ENCODE data around the gene VPS37B. TPM values are rescaled to one million over a fixed set of nuclear protein-coding genes. Genes with fewer than 3 reads are reported as not detected.

VPS37B gene
- total RNA-seq, 4 donors from 2014 or later = 46.6 to 126 (median 104) TPM

GRCh38 chr12:122864894-122865253 is 31.1 kb downstream of the VPS37B start:
- no peaks in the 10 kb centered on the region for H3K9me3 ChIP-seq
- H3K4me3 ChIP-seq = no peak overlapping the region
- in situ Hi-C loops (cut with MboI; ENCODE audit: low pct_ligation_motif_present in 1 of 4, low pct_unique_long_range_greater_than_20kb in 1 of 4, low sequenced_read_pairs in 3 of 4) = loop anchor here in 3 of 4 donors (5.0 to 25.0 kb wide), 2 partner anchors 87 to 372 kb away; partner anchors contain the start of genes MPHOSPH9 (in 2 of the 3) and MTRFR (in 2 of the 3)
- no peaks in the 10 kb centered on the region for H3K36me3 ChIP-seq
- no peak for DNase-seq
- H3K4me1 ChIP-seq = peaks cover 21 to 59% (median 48%) of the 10 kb centered on the region in 4 donors
- no peaks in the 10 kb centered on the region for H3K27me3 ChIP-seq
- intact Hi-C loops (cut with DNase I; ENCODE audit: low total_unique reads) = loop anchor here (5.0 kb wide), 1 partner anchor 87 kb away; no protein-coding TSS in a partner anchor
- H3K27ac ChIP-seq = no peak overlapping the region
- TF ChIP-seq CTCF (IDR thresholded peaks at IDR 0.05) (no peak), POLR2AphosphoS5 (IDR thresholded peaks at IDR 0.05) (no peak), EP300 (IDR thresholded peaks at IDR 0.05; ENCODE audit: low read depth) (no peak), POLR2A (IDR thresholded peaks at IDR 0.05) (no peak)
- WGBS, 2 donors (ENCODE audit: low coverage in 1 of 2) = 75% methylated on average over 5 of the region's 5 CpGs; no CpG with 5 or more reads in 1 of the 2 donors

GRCh38 chr12:122862872-122863701 is 32.8 kb downstream of the VPS37B start:
- intact Hi-C loops (cut with DNase I; ENCODE audit: low total_unique reads) (loop anchor here (5.0 kb wide), 1 partner anchor 89 kb away; no protein-coding TSS in a partner anchor), in situ Hi-C loops (cut with MboI; ENCODE audit: low pct_ligation_motif_present in 1 of 4, low pct_unique_long_range_greater_than_20kb in 1 of 4, low sequenced_read_pairs in 3 of 4) (loop anchor here in 3 of 4 donors (5.0 to 25.0 kb wide), 2 partner anchors 89 to 374 kb away; partner anchors contain the start of genes MPHOSPH9 (in 2 of the 3) and MTRFR (in 2 of the 3))
- Histone ChIP-seq H3K4me1 (peaks cover 16 to 43% (median 32%) of the 10 kb centered on the region in 4 donors), H3K27ac (peak overlapping the region; percentile 69 to 81 (median 77)), H3K27me3 (no peaks in the 10 kb centered on the region), H3K36me3 (no peaks in the 10 kb centered on the region), H3K9me3 (no peaks in the 10 kb centered on the region), H3K4me3 (no peak overlapping the region)
- WGBS, 2 donors (ENCODE audit: low coverage in 1 of 2) = 40 to 51% methylated on average over 1 to 11 of the region's 12 CpGs
- TF ChIP-seq POLR2A (IDR thresholded peaks at IDR 0.05) (peak; percentile 31), CTCF (IDR thresholded peaks at IDR 0.05) (no peak), EP300 (IDR thresholded peaks at IDR 0.05; ENCODE audit: low read depth) (peak; percentile 24), POLR2AphosphoS5 (IDR thresholded peaks at IDR 0.05) (peak in 2 of 3 donors; percentile 77 to 80)
- peak; percentile 90 for DNase-seq

- no peaks in the 10 kb centered on the region for H3K36me3 ChIP-seq
- TF ChIP-seq EP300 (IDR thresholded peaks at IDR 0.05; ENCODE audit: low read depth) (no peak), POLR2AphosphoS5 (IDR thresholded peaks at IDR 0.05) (peak in 1 of 3 donors; percentile 9)
- H3K9me3 ChIP-seq = no peaks in the 10 kb centered on the region
- no peaks in the 10 kb centered on the region for H3K27me3 ChIP-seq
- in situ Hi-C loops (cut with MboI; ENCODE audit: low pct_ligation_motif_present in 1 of 4, low pct_unique_long_range_greater_than_20kb in 1 of 4, low sequenced_read_pairs in 3 of 4) (loop anchor here in 3 of 4 donors (5.0 to 25.0 kb wide), 2 partner anchors 90 to 375 kb away; partner anchors contain the start of genes MPHOSPH9 (in 2 of the 3) and MTRFR (in 2 of the 3)), intact Hi-C loops (cut with DNase I; ENCODE audit: low total_unique reads) (loop anchor here (5.0 kb wide), 1 partner anchor 90 kb away; no protein-coding TSS in a partner anchor)
- 47 to 72% methylated on average over 6 to 19 of the region's 20 CpGs for WGBS, 2 donors (ENCODE audit: low coverage in 1 of 2)
- H3K4me3 ChIP-seq = no peak overlapping the region
- DNase-seq = no peak
- peaks cover 12 to 34% (median 23%) of the 10 kb centered on the region in 4 donors for H3K4me1 ChIP-seq
- peak overlapping the region; percentile 76 to 80 (median 78) for H3K27ac ChIP-seq
Observed at GRCh38 chr12:122862110-122862634, 33.8 kb downstream of the VPS37B start.

GRCh38 chr12:122861587-122861970 is 34.3 kb downstream of the VPS37B start:
- H3K27me3 ChIP-seq = no peaks in the 10 kb centered on the region
- intact Hi-C loops (cut with DNase I; ENCODE audit: low total_unique reads) (loop anchor here (5.0 kb wide), 1 partner anchor 91 kb away; no protein-coding TSS in a partner anchor), in situ Hi-C loops (cut with MboI; ENCODE audit: low pct_ligation_motif_present in 1 of 4, low pct_unique_long_range_greater_than_20kb in 1 of 4, low sequenced_read_pairs in 3 of 4) (loop anchor here in 3 of 4 donors (5.0 to 25.0 kb wide), 2 partner anchors 91 to 376 kb away; partner anchors contain the start of genes MPHOSPH9 (in 2 of the 3) and MTRFR (in 2 of the 3))
- TF ChIP-seq POLR2AphosphoS5 (IDR thresholded peaks at IDR 0.05) = no peak
- no peak for TF ChIP-seq EP300 (IDR thresholded peaks at IDR 0.05; ENCODE audit: low read depth)
- TF ChIP-seq CTCF (IDR thresholded peaks at IDR 0.05) = no peak
- no peak for TF ChIP-seq POLR2A (IDR thresholded peaks at IDR 0.05)
- WGBS, 2 donors (ENCODE audit: low coverage in 1 of 2) = 68% methylated on average over 5 of the region's 5 CpGs; no CpG with 5 or more reads in 1 of the 2 donors
- H3K27ac ChIP-seq = peak overlapping the region; percentile 76 to 80 (median 78)
- peaks cover 12 to 34% (median 22%) of the 10 kb centered on the region in 4 donors for H3K4me1 ChIP-seq
- no peak overlapping the region for H3K4me3 ChIP-seq
- no peaks in the 10 kb centered on the region for H3K9me3 ChIP-seq
- DNase-seq = no peak
- H3K36me3 ChIP-seq = no peaks in the 10 kb centered on the region

Measured in transverse colon (tissue), 4 donors.